ENCODE data around the gene MYL6.
A peak's percentile ranks its signal among the peaks of the same experiment; 100 is the strongest.

Gene MYL6

GRCh38 chr12:56193025-56193578, 34.9 kb downstream of the MYL6 start:
- peak; percentile 81 for DNase-seq

- DNase-seq, result peak; percentile 97
Measured at GRCh38 chr12:56196818-56197550, 38.8 kb downstream of the MYL6 start.

- DNase-seq, result no peak
Measured at GRCh38 chr12:56197921-56198635, 39.9 kb downstream of the MYL6 start.

GRCh38 chr12:56198836-56199235, 40.7 kb downstream of the MYL6 start:
- peak; percentile 30 for DNase-seq

GRCh38 chr12:56202366-56202765, 44.2 kb downstream of the MYL6 start:
- no peak for DNase-seq

- no peak for DNase-seq
Measured at GRCh38 chr12:56202838-56203237, 44.7 kb downstream of the MYL6 start.

GRCh38 chr12:56204275-56204674, 46.1 kb downstream of the MYL6 start:
- no peak for DNase-seq

GRCh38 chr12:56205445-56205844, 47.3 kb downstream of the MYL6 start:
- DNase-seq, result no peak

- DNase-seq, result peak; percentile 62
Measured at GRCh38 chr12:56206452-56207166, 48.5 kb downstream of the MYL6 start.

GRCh38 chr12:56208006-56208405, 49.8 kb downstream of the MYL6 start:
- no peak for DNase-seq
